PFSK-1 (cell line): ENCODE data around the gene NUDT16L1.

Experiments used
- FOXP2 ChIP-seq: optimal IDR thresholded peaks from 2 replicates; pipeline ENCODE3; 2011; ENCODE audit warnings: borderline replicate concordance, control low read depth, inconsistent platforms; ENCODE audit not compliant: insufficient read depth; ENCODE audit errors: extremely low read length, extremely low read depth
- POLR2AphosphoS5 ChIP-seq: IDR thresholded peaks from 2 replicates; pipeline ENCODE4 v1.6.1; 2012; ENCODE audit warnings: low read depth, mild to moderate bottlenecking, control low read depth, low read length, moderate library complexity
- REST ChIP-seq, 2 experiments: IDR thresholded peaks; 2 replicates each; pipeline versions ENCODE4 v1.6.1 to v1.8.0; 2011 to 2012; ENCODE audit warnings: low read depth in 2 of 2, low read length in 2 of 2, control low read depth in 1 of 2, inconsistent platforms in 1 of 2, mild to moderate bottlenecking in 1 of 2, moderate library complexity in 1 of 2; ENCODE audit not compliant: insufficient read depth in 1 of 2
- SIN3A ChIP-seq: IDR thresholded peaks from 2 replicates; pipeline ENCODE4 v1.6.1; 2012; ENCODE audit warnings: mild to moderate bottlenecking, low read length, moderate library complexity, borderline replicate concordance; ENCODE audit not compliant: insufficient read depth
- TAF1 ChIP-seq: IDR thresholded peaks from 2 replicates; pipeline ENCODE4 v1.6.1; 2012; ENCODE audit warnings: low read length, control low read depth, borderline replicate concordance; ENCODE audit not compliant: insufficient read depth

GRCh38 chr16:4663465-4663776, 29.9 kb upstream of the NUDT16L1 start:
- no peak for TF ChIP-seq TAF1
- no peak for TF ChIP-seq REST (IDR thresholded peaks at IDR 0.05; ENCODE audit: insufficient read depth in 1 of 2, low read depth in 2 of 2, low read length in 2 of 2)
- TF ChIP-seq SIN3A = no peak
- TF ChIP-seq POLR2AphosphoS5 = no peak
- TF ChIP-seq FOXP2 = no peak
